AG08395 (cell line): ENCODE measurements around the gene SAXO2.
"Not testable (repeated sequence)": the region's sequence is repeated elsewhere in the genome, so short reads cannot be mapped to it uniquely, and the experiment has no call there.

Source experiments
- DNase-seq: peaks from one replicate; pipeline ENCODE4 v3.0.0; 2012; ENCODE audit warnings: mixed read lengths, low spot score

The SAXO2 gene

GRCh38 chr15:82286475-82286874 is 23.9 kb downstream of the SAXO2 start:
- not testable (repeated sequence) for DNase-seq

- not testable (repeated sequence) for DNase-seq
Measured at GRCh38 chr15:82288202-82288601, 25.6 kb downstream of the SAXO2 start.

- DNase-seq = no peak
Measured at GRCh38 chr15:82292271-82292670, 29.7 kb downstream of the SAXO2 start.

GRCh38 chr15:82294061-82294690 is 31.6 kb downstream of the SAXO2 start:
- DNase-seq = no peak

- DNase-seq = no peak
Measured at GRCh38 chr15:82297546-82297945, 34.9 kb downstream of the SAXO2 start.

GRCh38 chr15:82298032-82298431 is 35.4 kb downstream of the SAXO2 start:
- DNase-seq = no peak

GRCh38 chr15:82298520-82298919 is 35.9 kb downstream of the SAXO2 start:
- no peak for DNase-seq

- not testable (repeated sequence) for DNase-seq
Measured at GRCh38 chr15:82299511-82299914, 36.9 kb downstream of the SAXO2 start.

- DNase-seq = not testable (repeated sequence)
Measured at GRCh38 chr15:82300326-82300725, 37.7 kb downstream of the SAXO2 start.

GRCh38 chr15:82300883-82301282 is 38.3 kb downstream of the SAXO2 start:
- no peak for DNase-seq

GRCh38 chr15:82301296-82302016 is 38.8 kb downstream of the SAXO2 start:
- no peak for DNase-seq

GRCh38 chr15:82303956-82304777 is 41.5 kb downstream of the SAXO2 start:
- no peak for DNase-seq

- no peak for DNase-seq
Measured at GRCh38 chr15:82304778-82305090, 42.1 kb downstream of the SAXO2 start.

GRCh38 chr15:82305621-82306048 is 43.0 kb downstream of the SAXO2 start:
- no peak for DNase-seq

- DNase-seq = no peak
Measured at GRCh38 chr15:82306791-82307713, 44.4 kb downstream of the SAXO2 start.

- DNase-seq = no peak
Measured at GRCh38 chr15:82307714-82308081, 45.1 kb downstream of the SAXO2 start.

GRCh38 chr15:82309802-82310201 is 47.2 kb downstream of the SAXO2 start:
- no peak for DNase-seq

GRCh38 chr15:82311321-82311720 is 48.7 kb downstream of the SAXO2 start:
- DNase-seq = not testable (repeated sequence)

GRCh38 chr15:82312586-82313349 is 50.1 kb downstream of the SAXO2 start:
- no peak for DNase-seq

GRCh38 chr15:82313446-82313845 is 50.8 kb downstream of the SAXO2 start:
- DNase-seq = no peak
